A549 (cell line): Measurements from ENCODE around the gene GP1BA. TPM values are rescaled to one million over a fixed set of nuclear protein-coding genes. Genes with fewer than 3 reads are reported as not detected.
A peak's percentile ranks its signal among the peaks of the same experiment; 100 is the strongest.

Source experiments
- ATAC-seq, 2 experiments: fragments of 200-7000 bp in 1 of 2; fragments of >200 bp in 1 of 2; cut with Nextera tagmentation in 1 of 2; cut with Tn5 transposase in 1 of 2; 3 replicates each; pipeline versions ENCODE4 v1.8.0 to v1.9.1; 2018 to 2020; ENCODE audit warnings: mild to moderate bottlenecking in 1 of 2, moderate library complexity in 1 of 2
- CTCF ChIA-PET: fragments of 300-600 bp; sonication (Branson Sonifier 250); formaldehyde crosslinking; extraction: SDS; loops from one replicate; lab custom pipeline; 2021; ENCODE audit warnings: antibody characterized with exemption, inconsistent platforms; lab: Yijun Ruan, JAX
- POLR2A ChIA-PET: fragments of 350-600 bp; formaldehyde crosslinking; extraction: SDS; loops from one replicate; lab custom pipeline; 2021; ENCODE audit warnings: antibody characterized with exemption, inconsistent platforms; lab: Yijun Ruan, JAX
- DNase-seq, 2 experiments: peaks; one replicate each; pipeline versions ENCODE4 v3.0.0 to v3.0.0-alpha.2; 2011 to 2016; ENCODE audit warnings: low read depth in 1 of 2, low spot score in 1 of 2
- FAIRE-seq: peaks from 2 replicates; lab custom pipeline; 2011; peaks lifted over from hg19 to GRCh38; lab: Jason Lieb, UNC
- H3K27ac ChIP-seq, 2 experiments: fragments of >200 bp; sonication (Bioruptor Twin); formaldehyde crosslinking; 3 replicates each; pipeline ENCODE4 v1.5.1; 2016 to 2017
- H3K4me1 ChIP-seq: fragments of >200 bp; sonication (Bioruptor Twin); formaldehyde crosslinking; 3 replicates; pipeline ENCODE4 v1.6.1; 2016
- H3K4me2 ChIP-seq: fragments of >200 bp; sonication (Bioruptor Twin); formaldehyde crosslinking; 3 replicates; pipeline ENCODE4 v1.6.1; 2016
- H3K4me3 ChIP-seq: fragments of >200 bp; sonication (Bioruptor Twin); formaldehyde crosslinking; 3 replicates; pipeline ENCODE4 v1.5.1; 2016
- H3K9me3 ChIP-seq: fragments of >200 bp; sonication (Bioruptor Twin); formaldehyde crosslinking; 3 replicates; pipeline ENCODE4 v1.6.1; 2016
- BCL3 ChIP-seq: fragments of >200 bp; sonication (Bioruptor Twin); formaldehyde crosslinking; IDR thresholded peaks from 3 replicates; pipeline ENCODE4 v1.6.1; 2016
- CBX2 ChIP-seq: fragments of 200-600 bp; sonication (generic); IDR thresholded peaks from 2 replicates; pipeline ENCODE4 v1.6.1; 2016; ENCODE audit warnings: low read depth, mild to moderate bottlenecking, borderline replicate concordance
- CBX8 ChIP-seq: fragments of 200-600 bp; sonication (generic); IDR thresholded peaks from 2 replicates; pipeline ENCODE4 v1.6.1; 2016
- CHD4 ChIP-seq: fragments of 200-600 bp; sonication (generic); IDR thresholded peaks from 2 replicates; pipeline ENCODE4 v1.6.1; 2016; ENCODE audit warnings: antibody characterized with exemption, mild to moderate bottlenecking, borderline replicate concordance
- E2F6 ChIP-seq: IDR thresholded peaks from 2 replicates; pipeline ENCODE4 v1.6.1; 2012; ENCODE audit warnings: low read depth, borderline replicate concordance
- ESRRA ChIP-seq: fragments of 150-350 bp; IDR thresholded peaks from 2 replicates; pipeline ENCODE4 v1.6.1; 2014; ENCODE audit warnings: mild to moderate bottlenecking, low read length, borderline replicate concordance
- FOXS1 ChIP-seq: fragments of 250-450 bp; sonication (Bioruptor Pico); IDR thresholded peaks from 2 replicates; pipeline ENCODE4 v1.5.0; 2020; ENCODE audit warnings: mild to moderate bottlenecking, moderate library complexity
- HOXB13 ChIP-seq: fragments of 250-450 bp; sonication (Bioruptor Pico); IDR thresholded peaks from 2 replicates; pipeline ENCODE4 v1.5.0; 2020; ENCODE audit warnings: low read depth, mild to moderate bottlenecking, moderate library complexity
- HOXB5 ChIP-seq: fragments of 250-450 bp; sonication (Bioruptor Pico); IDR thresholded peaks from 2 replicates; pipeline ENCODE4 v1.5.0; 2020; ENCODE audit warnings: mild to moderate bottlenecking, moderate library complexity
- JUN ChIP-seq, 2 experiments: fragments of >200 bp; sonication (Bioruptor Twin); formaldehyde crosslinking; IDR thresholded peaks; 2 replicates in 1 of 2; 3 replicates in 1 of 2; pipeline ENCODE4 v1.6.1; 2016 to 2017
- MAFK ChIP-seq: fragments of 450-650 bp; IDR thresholded peaks from 2 replicates; pipeline ENCODE4 v1.6.1; 2014; ENCODE audit not compliant: partially characterized antibody
- NR3C1 ChIP-seq: fragments of >200 bp; sonication (Bioruptor Twin); formaldehyde crosslinking; IDR thresholded peaks from 3 replicates; pipeline ENCODE4 v1.6.1; 2017
- RAD21 ChIP-seq, 2 experiments: fragments of >200 bp in 1 of 2; sonication (Bioruptor Twin) in 1 of 2; formaldehyde crosslinking in 1 of 2; IDR thresholded peaks in 1 of 2; conservative IDR thresholded peaks in 1 of 2; 2 replicates in 1 of 2; 3 replicates in 1 of 2; pipeline ENCODE4 v1.6.1; 2012 to 2018; ENCODE audit warnings: inconsistent platforms in 1 of 2
- RCOR1 ChIP-seq: fragments of 150-350 bp; IDR thresholded peaks from 2 replicates; pipeline ENCODE4 v1.6.1; 2014; ENCODE audit warnings: antibody characterized with exemption, low read length, low read depth
- REST ChIP-seq: fragments of 200-600 bp; sonication (generic); IDR thresholded peaks from 2 replicates; pipeline ENCODE4 v1.6.1; 2016; ENCODE audit warnings: antibody characterized with exemption, mild to moderate bottlenecking, moderate library complexity
- RFX5 ChIP-seq: fragments of 450-650 bp; IDR thresholded peaks from 2 replicates; pipeline ENCODE4 v1.7.1; 2014; ENCODE audit warnings: antibody characterized with exemption, mild to moderate bottlenecking, moderate library complexity
- TP53 ChIP-seq: fragments of 250-450 bp; sonication (Bioruptor Pico); IDR thresholded peaks from 2 replicates; pipeline ENCODE4 v1.5.0; 2021; ENCODE audit warnings: mild to moderate bottlenecking, moderate library complexity
- USF2 ChIP-seq: fragments of 450-650 bp; IDR thresholded peaks from 2 replicates; pipeline ENCODE4 v1.6.1; 2014; ENCODE audit warnings: antibody characterized with exemption
- ZFP36 ChIP-seq: fragments of 450-650 bp; IDR thresholded peaks from 2 replicates; pipeline ENCODE4 v1.6.1; 2014; ENCODE audit warnings: borderline replicate concordance; ENCODE audit not compliant: partially characterized antibody
- WGBS: methylation state at CpG from one replicate; pipeline ENCODE4 v1.1.6; 2017; ENCODE audit errors: missing lambda C conversion rate; 5-methylcytosine and 5-hydroxymethylcytosine counted together
- polyA plus RNA-seq, 4 experiments: library from polyadenylated mRNA; depleted of rRNA in 3 of 4; stranded (reverse); fragments of >200 nt; fragmentation: RNase III in 1 of 4; extraction: RNeasy Plus Mini Kit Qiagen cat#74134 plus additional on column Dnase treatment in 1 of 4; gene quantifications; 2 replicates in 3 of 4; 3 replicates in 1 of 4; pipeline ENCODE4 v1.2.3, GENCODE V29; 2011 to 2017
- TF ChIP-seq, protein P1 (sequence below): fragments of >200 bp; sonication (Bioruptor Twin); formaldehyde crosslinking; IDR thresholded peaks from 2 replicates; pipeline ENCODE4 v1.6.1; 2016
- TF ChIP-seq, protein P2 (sequence below): IDR thresholded peaks from 2 replicates; pipeline ENCODE4 v1.6.1; 2012

GP1BA gene
- polyA plus RNA-seq, 2 of the 4 experiments (the other 2 are of a cell fraction), result not detected

- no peaks in the 10 kb centered on the region for H3K4me1 ChIP-seq
- no peak for DNase-seq
- no peak overlapping the region for H3K27ac ChIP-seq
- no peak overlapping the region for H3K4me2 ChIP-seq
- WGBS, result 87% methylated on average over 10 of the region's 10 CpGs
- CTCF ChIA-PET, result interaction anchor here (0.7 to 2.5 kb wide), 8 partner anchors 9 to 187 kb away, joined by 3 to 7 read pairs (median 5); partner anchors contain the start of genes ARRB2, CAMTA2 and MED11
- no peak overlapping the region for H3K4me3 ChIP-seq
- POLR2A ChIA-PET, result no interaction called here
- TF ChIP-seq CHD4 (no peak), REST (no peak), USF2 (peak; percentile 70), HOXB5 (CRISPR knock-in tag) (no peak), RCOR1 (no peak), ESRRA (no peak)
- no peak for ATAC-seq
- H3K9me3 ChIP-seq, result no peaks in the 10 kb centered on the region
- no peak for FAIRE-seq
These were observed 34.8 kb upstream of the GP1BA start for GRCh38 chr17:4897198-4897687.

DNA sequence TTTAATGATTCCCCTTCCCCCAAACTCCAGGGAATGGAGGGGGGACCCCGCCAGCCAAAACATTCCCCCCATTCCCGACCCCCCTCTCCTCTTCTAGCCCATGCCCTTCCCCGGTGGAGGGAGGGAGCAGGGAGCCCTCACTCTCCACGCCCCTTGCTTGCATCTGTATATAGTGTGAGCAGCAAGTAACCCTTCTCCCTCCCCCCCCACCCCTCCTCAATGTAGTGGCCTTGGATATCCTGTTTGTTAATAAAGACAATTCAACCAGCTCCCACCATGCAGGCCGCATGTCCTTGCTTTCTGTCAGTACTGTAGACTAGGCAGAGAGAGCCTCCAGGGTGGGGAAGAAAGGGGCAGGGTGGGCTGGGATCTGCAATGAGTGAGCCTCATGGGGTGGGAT lies 34.3 kb upstream of the GP1BA start:
- Histone ChIP-seq H3K4me2 (no peak overlapping the region), H3K4me1 (no peaks in the 10 kb centered on the region), H3K9me3 (no peaks in the 10 kb centered on the region)
- 79% methylated on average over 5 of the region's 5 CpGs for WGBS
- ATAC-seq (no peak), DNase-seq (no peak)
- POLR2A ChIA-PET, result no interaction called here
- TF ChIP-seq CBX2, result no peak
- no peak for TF ChIP-seq MAFK
- TF ChIP-seq BCL3, result no peak
- no peak for TF ChIP-seq FOXS1 (CRISPR knock-in tag)
- TF ChIP-seq CBX8, result no peak
- TF ChIP-seq NR3C1, result no peak
- TF ChIP-seq, protein P1, sequence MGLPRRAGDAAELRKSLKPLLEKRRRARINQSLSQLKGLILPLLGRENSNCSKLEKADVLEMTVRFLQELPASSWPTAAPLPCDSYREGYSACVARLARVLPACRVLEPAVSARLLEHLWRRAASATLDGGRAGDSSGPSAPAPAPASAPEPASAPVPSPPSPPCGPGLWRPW, result no peak
- TF ChIP-seq RFX5, result no peak
- TF ChIP-seq TP53 (CRISPR knock-in tag), result no peak
- no peak for TF ChIP-seq HOXB13 (CRISPR knock-in tag)
- TF ChIP-seq, protein P2, sequence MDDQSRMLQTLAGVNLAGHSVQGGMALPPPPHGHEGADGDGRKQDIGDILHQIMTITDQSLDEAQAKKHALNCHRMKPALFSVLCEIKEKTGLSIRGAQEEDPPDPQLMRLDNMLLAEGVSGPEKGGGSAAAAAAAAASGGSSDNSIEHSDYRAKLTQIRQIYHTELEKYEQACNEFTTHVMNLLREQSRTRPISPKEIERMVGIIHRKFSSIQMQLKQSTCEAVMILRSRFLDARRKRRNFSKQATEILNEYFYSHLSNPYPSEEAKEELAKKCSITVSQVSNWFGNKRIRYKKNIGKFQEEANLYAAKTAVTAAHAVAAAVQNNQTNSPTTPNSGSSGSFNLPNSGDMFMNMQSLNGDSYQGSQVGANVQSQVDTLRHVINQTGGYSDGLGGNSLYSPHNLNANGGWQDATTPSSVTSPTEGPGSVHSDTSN, result no peak
- no peak for TF ChIP-seq REST
- TF ChIP-seq RAD21 (conservative IDR thresholded peaks at IDR 0.05 in 1 of 2, IDR thresholded peaks at IDR 0.05 in 1 of 2), result no peak
- TF ChIP-seq RCOR1, result no peak
- no peak for TF ChIP-seq JUN (IDR thresholded peaks at IDR 0.05)
- no peak for TF ChIP-seq ZFP36
- TF ChIP-seq E2F6, result no peak
- TF ChIP-seq, all 56 proteins: peak for 0
- Histone ChIP-seq H3K27ac (no peak overlapping the region), H3K4me3 (no peak overlapping the region)
- FAIRE-seq, result no peak
- CTCF ChIA-PET, result interaction anchor here (0.9 to 8.2 kb wide), 6 partner anchors 8 to 188 kb away, joined by 3 to 83 read pairs (median 4); partner anchors contain the start of gene ARRB2
